PC-3 (cell line): Measurements from ENCODE around the gene SOX6. TPM values are rescaled to one million over a fixed set of nuclear protein-coding genes. Genes with fewer than 3 reads are reported as not detected.
A peak's percentile ranks its signal among the peaks of the same experiment; 100 is the strongest.

Experiments
- ATAC-seq: fragments of 200-7000 bp; cut with Tn5 transposase; 2 replicates; pipeline ENCODE4 v1.9.1; 2020; ENCODE audit warnings: mild to moderate bottlenecking, moderate library complexity
- BruUV-seq: library from RNA; stranded (reverse); fragments of 400-500 nt; replicated peaks from 2 replicates; lab custom pipeline; 2021; lab: Mats Ljungman, UMichigan
- CTCF ChIA-PET: fragments of 300-600 bp; sonication (Branson Sonifier 250); formaldehyde crosslinking; loops from one replicate; lab custom pipeline; 2022; ENCODE audit warnings: antibody characterized with exemption; lab: Charles Lee
- POLR2A ChIA-PET: fragments of 300-600 bp; sonication (Branson Sonifier 250); formaldehyde crosslinking; loops from one replicate; lab custom pipeline; 2022; ENCODE audit warnings: antibody characterized with exemption; ENCODE audit not compliant: unreplicated experiment; lab: Charles Lee
- DNase-seq: peaks from one replicate; pipeline ENCODE4 v3.0.0-alpha.2; 2015
- H2AFZ ChIP-seq: fragments of 300-600 bp; sonication (generic); 2 replicates; pipeline ENCODE4 v1.6.0; 2016; ENCODE audit warnings: antibody characterized with exemption, low read length
- H3F3A ChIP-seq: fragments of 300-600 bp; sonication (generic); one replicate; pipeline ENCODE4 v1.6.0; 2017; ENCODE audit warnings: antibody characterized with exemption, low read length, control low read depth, mild to moderate bottlenecking; ENCODE audit not compliant: unreplicated experiment
- H3K27ac ChIP-seq: fragments of 300-600 bp; sonication (generic); 2 replicates; pipeline ENCODE4 v1.5.1; 2016; ENCODE audit warnings: mild to moderate bottlenecking, low read length
- H3K27me3 ChIP-seq: fragments of 300-600 bp; sonication (generic); 2 replicates; pipeline ENCODE4 v1.6.1; 2016; ENCODE audit warnings: low read length, mixed read lengths
- H3K36me3 ChIP-seq: fragments of 300-600 bp; sonication (generic); 2 replicates; pipeline ENCODE4 v1.6.1; 2016; ENCODE audit warnings: low read depth, mixed run types, low read length, mixed read lengths
- H3K4me1 ChIP-seq: fragments of 300-600 bp; sonication (generic); 2 replicates; pipeline ENCODE4 v1.5.1; 2016; ENCODE audit warnings: low read length; ENCODE audit not compliant: insufficient read depth
- H3K4me2 ChIP-seq: fragments of 300-600 bp; sonication (generic); 2 replicates; pipeline ENCODE4 v1.6.0; 2016; ENCODE audit warnings: low read length
- H3K4me3 ChIP-seq: fragments of 300-600 bp; sonication (generic); 2 replicates; pipeline ENCODE4 v1.5.1; 2016; ENCODE audit warnings: mild to moderate bottlenecking, low read length, mixed read lengths
- H3K79me2 ChIP-seq: fragments of 300-600 bp; sonication (generic); 2 replicates; pipeline ENCODE4 v1.6.1; 2017; ENCODE audit warnings: low read length, mixed read lengths
- H3K9ac ChIP-seq: fragments of 300-600 bp; sonication (generic); 2 replicates; pipeline ENCODE4 v1.6.0; 2016; ENCODE audit warnings: mild to moderate bottlenecking, low read length
- H3K9me2 ChIP-seq: fragments of 300-600 bp; sonication (generic); replicated peaks from 2 replicates; pipeline ENCODE4 v1.6.1; 2016; ENCODE audit warnings: mixed run types, low read length, mixed read lengths
- H3K9me3 ChIP-seq: fragments of 300-600 bp; sonication (generic); 2 replicates; pipeline ENCODE4 v1.6.1; 2016; ENCODE audit warnings: low read length, mixed read lengths
- H4K20me1 ChIP-seq: fragments of 300-600 bp; sonication (generic); 2 replicates; pipeline ENCODE4 v1.6.1; 2016; ENCODE audit warnings: low read length, mixed read lengths
- EZH2 ChIP-seq: fragments of 300-600 bp; sonication (generic); IDR thresholded peaks from one replicate; pipeline ENCODE4 v1.6.1; 2017; ENCODE audit warnings: antibody characterized with exemption, mild to moderate bottlenecking, low read length; ENCODE audit not compliant: unreplicated experiment
- EZH2phosphoT487 ChIP-seq: fragments of 300-600 bp; sonication (generic); IDR thresholded peaks from 2 replicates; pipeline ENCODE4 v1.6.1; 2018; ENCODE audit warnings: mild to moderate bottlenecking, antibody characterized with exemption, low read length, borderline replicate concordance
- intact Hi-C: fragments of 100-400 bp; cut with micrococcal nuclease; formaldehyde crosslinking; loops from 2 replicates; pipeline ENCODE4 v1.9.0; 2023
- total RNA-seq: library from RNA; depleted of rRNA; stranded (reverse); fragments of >200 nt; gene quantifications from 2 replicates; pipeline ENCODE4 v1.2.3, GENCODE V29; 2014
- TF ChIP-seq, protein P1 (sequence below): fragments of 300-600 bp; sonication (generic); conservative IDR thresholded peaks from 2 replicates; pipeline ENCODE4 v1.5.1; 2017; ENCODE audit warnings: antibody characterized with exemption, low read depth, mild to moderate bottlenecking, low read length

The SOX6 gene
- total RNA-seq, 1 experiment from 2014 or later, result not detected

DNA sequence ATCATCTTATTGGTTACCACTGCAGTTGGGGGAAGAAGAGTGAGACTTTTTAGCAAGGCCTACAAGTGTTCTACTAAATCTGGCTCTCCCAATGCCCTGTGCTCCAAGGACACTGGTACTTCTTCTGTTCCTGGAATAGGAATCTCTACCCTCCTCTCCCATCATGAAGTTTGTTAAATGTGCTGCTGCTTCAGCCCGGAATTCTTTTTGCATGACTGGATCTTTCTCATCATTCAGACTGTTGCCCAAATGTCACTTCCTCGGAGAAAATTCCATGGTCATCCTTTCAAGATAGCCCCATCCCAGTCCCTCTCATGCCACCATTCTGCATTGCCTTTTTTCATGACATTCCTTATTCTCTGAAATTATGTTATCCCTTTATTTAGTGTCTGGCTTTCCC is 400.8 kb downstream of the SOX6 start:
- CTCF ChIA-PET, result no interaction called here
- POLR2A ChIA-PET, result no interaction called here

DNA sequence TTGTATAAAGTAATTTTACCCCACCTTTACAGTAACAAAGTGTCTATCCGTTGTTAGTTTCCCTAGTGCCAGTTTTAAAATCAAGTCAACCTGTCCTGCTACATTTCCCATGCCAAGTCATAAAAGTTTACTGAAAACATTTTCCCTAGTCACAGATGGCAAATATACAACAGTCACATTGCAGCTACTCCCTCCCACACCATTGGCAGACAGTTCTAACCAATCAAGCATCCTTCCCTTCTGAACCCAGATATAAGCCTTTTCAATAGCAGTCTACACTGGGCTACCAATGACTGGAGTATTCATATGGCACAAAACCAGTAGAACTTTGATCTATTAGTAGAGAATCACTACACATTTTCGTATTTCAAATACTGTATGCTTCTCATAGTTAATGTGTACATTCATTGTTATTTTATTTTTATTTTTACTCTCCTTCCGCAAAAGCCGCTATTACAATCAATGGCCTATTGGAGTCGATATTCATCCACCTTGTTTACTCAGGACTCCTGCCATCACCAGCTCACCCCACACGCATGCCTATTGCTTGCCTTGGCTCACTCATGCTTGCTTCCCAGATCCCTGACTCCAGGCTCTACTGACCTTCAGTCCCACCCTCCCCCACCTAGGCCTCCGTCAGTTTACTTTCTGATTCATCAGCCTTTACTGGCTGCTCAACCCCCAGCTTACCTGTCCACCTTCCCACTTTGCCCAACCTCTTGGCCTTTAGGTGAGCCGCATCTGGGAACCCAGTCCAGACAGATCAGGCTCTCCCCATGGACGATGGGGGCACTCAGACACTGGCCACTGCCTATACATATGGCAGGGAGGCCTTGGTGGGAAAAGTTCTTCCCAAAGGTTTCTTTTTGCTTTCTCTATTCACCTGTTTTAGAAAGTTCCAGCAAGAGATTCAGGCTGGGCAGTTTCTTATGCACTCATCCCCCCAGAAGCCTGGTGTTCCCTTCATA is 408.4 kb downstream of the SOX6 start:
- ChIA-PET CTCF (no interaction called here), POLR2A (no interaction called here)
- Histone ChIP-seq H3K4me1 (no peaks in the 10 kb centered on the region), H4K20me1 (no peaks in the 10 kb centered on the region), H3K9ac (no peak overlapping the region), H2AFZ (no peak overlapping the region), H3K9me3 (0 out of 2 replicates have a peak, but pooled peaks cover 8% of the 10 kb centered on the region), H3K27me3 (no peaks in the 10 kb centered on the region), H3F3A (no peaks in the 10 kb centered on the region), H3K79me2 (no peaks in the 10 kb centered on the region), H3K4me2 (no peak overlapping the region), H3K9me2 (no peaks in the 10 kb centered on the region), H3K36me3 (no peaks in the 10 kb centered on the region), H3K27ac (no peak overlapping the region), H3K4me3 (no peak overlapping the region)
- BruUV-seq, result no TSS peak
- DNase-seq, result peak; percentile 51
- TF ChIP-seq EZH2phosphoT487 (no peak), EZH2 (no peak)
- TF ChIP-seq, protein P1, sequence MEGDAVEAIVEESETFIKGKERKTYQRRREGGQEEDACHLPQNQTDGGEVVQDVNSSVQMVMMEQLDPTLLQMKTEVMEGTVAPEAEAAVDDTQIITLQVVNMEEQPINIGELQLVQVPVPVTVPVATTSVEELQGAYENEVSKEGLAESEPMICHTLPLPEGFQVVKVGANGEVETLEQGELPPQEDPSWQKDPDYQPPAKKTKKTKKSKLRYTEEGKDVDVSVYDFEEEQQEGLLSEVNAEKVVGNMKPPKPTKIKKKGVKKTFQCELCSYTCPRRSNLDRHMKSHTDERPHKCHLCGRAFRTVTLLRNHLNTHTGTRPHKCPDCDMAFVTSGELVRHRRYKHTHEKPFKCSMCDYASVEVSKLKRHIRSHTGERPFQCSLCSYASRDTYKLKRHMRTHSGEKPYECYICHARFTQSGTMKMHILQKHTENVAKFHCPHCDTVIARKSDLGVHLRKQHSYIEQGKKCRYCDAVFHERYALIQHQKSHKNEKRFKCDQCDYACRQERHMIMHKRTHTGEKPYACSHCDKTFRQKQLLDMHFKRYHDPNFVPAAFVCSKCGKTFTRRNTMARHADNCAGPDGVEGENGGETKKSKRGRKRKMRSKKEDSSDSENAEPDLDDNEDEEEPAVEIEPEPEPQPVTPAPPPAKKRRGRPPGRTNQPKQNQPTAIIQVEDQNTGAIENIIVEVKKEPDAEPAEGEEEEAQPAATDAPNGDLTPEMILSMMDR, result no peak
- no peak for ATAC-seq
- intact Hi-C loops, result no loop called here

More for the DNA sequence above, 400.8 kb downstream of the SOX6 start:
- no peak overlapping the region for H3K4me2 ChIP-seq
- H3F3A ChIP-seq, result no peaks in the 10 kb centered on the region
- no peak overlapping the region for H2AFZ ChIP-seq
- no peaks in the 10 kb centered on the region for H3K4me1 ChIP-seq
- no peaks in the 10 kb centered on the region for H3K36me3 ChIP-seq
- no peak for ATAC-seq
- no peaks in the 10 kb centered on the region for H3K79me2 ChIP-seq
- H3K27me3 ChIP-seq, result no peaks in the 10 kb centered on the region
- BruUV-seq, result no TSS peak
- H3K9ac ChIP-seq, result no peak overlapping the region
- no peak for DNase-seq
- H3K9me2 ChIP-seq, result no peaks in the 10 kb centered on the region
- TF ChIP-seq, protein P1, result no peak
- TF ChIP-seq EZH2 (no peak), EZH2phosphoT487 (no peak)
- no peaks in the 10 kb centered on the region for H4K20me1 ChIP-seq
- intact Hi-C loops, result no loop called here
- no peaks in the 10 kb centered on the region for H3K9me3 ChIP-seq
- no peak overlapping the region for H3K27ac ChIP-seq
- H3K4me3 ChIP-seq, result no peak overlapping the region

DNA sequence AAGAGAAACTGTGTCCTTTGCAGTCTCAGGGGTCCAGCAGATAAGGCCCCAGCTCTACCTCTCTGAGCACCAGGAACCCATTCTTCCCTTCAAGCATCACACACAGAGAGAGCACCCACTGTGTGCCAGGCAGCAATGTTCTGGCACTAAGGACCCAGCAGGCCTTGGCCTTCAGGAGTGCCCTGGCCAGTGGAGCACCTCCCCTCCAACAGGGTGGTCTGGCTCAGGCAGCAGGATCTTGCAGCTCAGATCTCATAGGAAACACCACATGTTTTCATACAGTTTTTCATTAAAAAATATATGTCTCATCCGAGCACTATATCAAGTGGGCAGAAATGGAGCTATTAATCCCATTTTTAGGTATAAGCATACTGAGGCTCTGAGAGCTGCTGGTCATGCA is 410.6 kb downstream of the SOX6 start:
- Histone ChIP-seq H3K4me3 (no peak overlapping the region), H3K4me2 (no peak overlapping the region), H3K27ac (no peak overlapping the region), H3K36me3 (no peaks in the 10 kb centered on the region), H2AFZ (no peak overlapping the region), H4K20me1 (no peaks in the 10 kb centered on the region), H3K9ac (no peak overlapping the region), H3K9me3 (0 out of 2 replicates have a peak, but pooled peaks cover 8% of the 10 kb centered on the region), H3K4me1 (no peaks in the 10 kb centered on the region), H3F3A (no peaks in the 10 kb centered on the region), H3K79me2 (no peaks in the 10 kb centered on the region), H3K9me2 (no peaks in the 10 kb centered on the region), H3K27me3 (no peaks in the 10 kb centered on the region)
- ATAC-seq (no peak), DNase-seq (no peak)
- POLR2A ChIA-PET, result no interaction called here
- intact Hi-C loops, result no loop called here
- TF ChIP-seq, protein P1, result no peak
- TF ChIP-seq EZH2phosphoT487 (no peak), EZH2 (no peak)
- BruUV-seq, result no TSS peak
- CTCF ChIA-PET, result no interaction called here
